ENCODE results near the gene HMGB4.

HMGB4 gene

DNA sequence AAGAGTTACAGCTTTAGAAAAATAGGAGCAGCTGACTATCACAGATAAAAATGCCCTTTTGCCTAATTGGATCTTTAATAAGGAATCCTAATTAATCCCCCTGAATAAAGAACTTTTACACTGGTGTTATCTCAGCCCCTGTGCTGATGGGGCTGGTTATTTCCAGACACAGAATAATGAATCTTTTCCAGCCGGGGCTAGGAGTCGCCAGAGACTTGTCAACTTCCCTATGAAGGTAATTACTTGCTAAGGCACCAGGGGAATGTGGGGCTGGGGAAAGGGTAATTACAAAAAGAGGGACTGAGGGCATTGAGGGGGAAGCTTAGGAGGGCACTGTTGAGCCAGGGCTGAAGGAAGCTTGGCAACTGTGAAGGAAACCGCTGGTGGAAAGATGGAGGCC, 34.5 kb downstream of the HMGB4 start:
- DNase-seq (ENCODE audit: low spot score): no peak

DNA sequence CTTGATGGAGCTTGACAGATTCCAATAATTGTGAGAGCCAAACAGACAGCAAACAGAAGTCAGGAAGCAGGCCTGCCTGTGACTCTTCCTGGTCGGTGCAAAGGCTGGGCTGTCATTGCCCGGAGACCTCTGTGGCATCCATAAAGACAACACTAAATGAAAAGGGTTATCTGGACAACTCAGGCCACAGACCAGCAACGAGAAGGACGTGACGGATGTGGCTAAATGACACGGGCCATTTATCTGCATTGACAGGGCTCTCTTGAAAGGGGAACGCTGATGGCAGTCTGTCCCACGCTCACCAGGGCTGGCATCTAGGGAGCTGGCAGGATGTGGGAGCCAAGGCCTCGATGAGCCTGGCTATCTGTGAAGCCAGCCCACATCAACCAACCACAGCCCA, 35.0 kb downstream of the HMGB4 start:
- no peak for DNase-seq (ENCODE audit: low spot score)

DNA sequence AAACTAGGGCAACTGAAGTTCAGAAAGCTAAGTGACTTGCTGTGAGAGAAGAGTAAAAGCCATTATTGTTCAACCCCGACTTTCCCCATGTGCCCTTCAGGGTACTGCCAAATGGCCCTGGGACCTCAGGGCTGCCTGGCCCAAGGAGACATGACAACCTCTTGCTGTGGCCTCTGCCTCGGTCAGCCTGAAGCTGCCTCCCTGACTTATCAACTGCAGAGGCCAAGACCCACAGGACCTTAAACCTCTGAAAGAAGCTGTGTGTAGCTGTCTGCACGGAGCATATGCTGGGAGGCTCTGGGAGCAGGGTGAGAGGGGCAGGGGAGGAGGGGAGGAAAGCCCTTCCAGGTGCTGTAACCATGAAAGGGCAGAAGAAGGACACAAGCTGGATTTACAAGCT, 35.9 kb downstream of the HMGB4 start:
- DNase-seq (ENCODE audit: low spot score): no peak

DNA sequence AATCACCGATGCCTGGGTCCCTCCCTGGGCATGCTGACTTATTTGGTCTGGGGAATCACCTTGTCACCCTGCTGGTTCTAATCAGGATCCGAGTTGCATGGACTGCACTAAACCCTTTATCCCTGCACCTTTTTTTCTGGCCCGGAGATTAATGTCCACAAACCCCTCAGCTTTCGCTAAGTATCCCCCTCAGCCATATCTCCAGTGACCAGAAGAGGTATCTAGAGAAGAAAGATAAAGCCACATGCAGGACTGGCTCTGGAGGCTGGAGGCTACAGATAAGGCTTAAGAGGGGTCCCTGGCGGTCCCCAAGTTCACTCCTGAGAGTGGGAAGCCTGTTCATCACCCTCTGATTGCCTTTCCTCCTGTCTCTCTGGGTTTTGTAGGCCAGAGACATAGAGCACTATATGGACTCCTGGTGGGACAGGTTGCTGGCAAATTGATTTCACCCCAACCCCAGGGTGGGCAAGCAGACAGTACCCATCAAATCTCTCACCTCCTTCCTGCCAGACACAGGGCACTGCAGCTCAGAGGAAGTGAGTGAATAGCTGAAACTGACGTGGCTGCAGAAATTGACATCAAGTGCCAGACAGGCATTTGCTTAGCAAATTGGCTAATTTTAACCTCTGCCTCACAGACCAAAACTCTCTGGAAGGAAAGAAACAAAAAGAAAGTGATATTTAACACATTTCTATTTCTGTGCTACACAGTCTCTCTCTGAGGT, 38.8 kb downstream of the HMGB4 start:
- DNase-seq (ENCODE audit: low spot score): no peak

DNA sequence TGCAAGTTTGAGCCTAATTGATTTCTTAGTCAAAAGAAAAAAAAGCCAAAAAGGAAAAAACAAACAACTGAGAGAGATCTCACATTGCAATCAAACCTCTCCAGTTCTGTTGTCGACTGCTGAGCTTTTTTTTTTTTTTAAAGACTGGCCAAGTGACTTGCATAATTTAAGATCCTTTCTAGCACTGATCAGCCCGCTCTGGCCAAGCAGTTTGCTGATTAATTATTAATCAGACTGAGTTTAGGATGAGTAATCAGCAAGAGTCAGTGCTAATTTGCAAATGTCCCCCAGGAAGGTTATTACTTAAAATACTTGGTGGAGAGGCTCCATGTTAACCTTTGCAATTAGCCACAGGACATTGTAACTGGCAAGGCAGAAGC, 39.3 kb downstream of the HMGB4 start:
- no peak for DNase-seq (ENCODE audit: low spot score)

DNA sequence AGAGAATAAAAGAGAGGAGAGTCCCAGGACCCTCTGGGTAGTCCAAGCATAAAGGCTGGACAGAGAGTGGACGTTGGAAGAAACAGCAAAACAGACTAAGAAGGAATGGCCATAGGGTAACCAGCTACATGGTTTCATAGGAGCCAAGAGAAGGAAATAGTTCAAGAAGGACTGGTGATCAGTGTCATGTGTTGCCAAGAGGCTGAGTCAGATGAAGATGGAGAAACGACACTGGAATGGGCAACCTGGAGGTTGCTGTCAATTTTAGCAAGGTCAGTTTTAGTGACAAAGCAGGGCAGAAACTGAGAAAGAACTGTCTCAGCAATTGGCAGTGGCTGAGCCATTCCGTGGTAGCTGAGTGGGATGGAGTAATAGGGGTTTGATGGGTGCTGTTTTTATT, 41.4 kb downstream of the HMGB4 start:
- DNase-seq (ENCODE audit: low spot score): no peak

DNA sequence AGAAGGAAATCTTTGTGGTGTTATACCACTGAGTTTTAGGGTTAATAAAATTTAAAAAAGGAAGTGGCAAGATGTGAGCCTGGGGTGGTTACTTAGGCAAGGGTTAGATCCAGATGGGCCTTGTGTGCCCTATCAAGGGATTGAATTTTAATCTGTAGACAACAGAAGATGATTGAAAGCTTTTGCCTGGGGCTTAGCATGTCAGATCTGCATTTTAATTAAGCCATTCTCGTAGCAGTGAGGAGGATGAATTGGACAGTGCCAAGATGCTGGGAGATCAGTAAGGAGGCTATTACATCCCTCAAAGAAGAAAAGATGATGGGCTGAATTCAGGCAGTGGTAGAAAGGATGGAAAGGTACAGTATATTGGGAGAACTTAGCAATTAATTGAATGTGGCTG, 42.3 kb downstream of the HMGB4 start:
- DNase-seq (ENCODE audit: low spot score): no peak

DNA sequence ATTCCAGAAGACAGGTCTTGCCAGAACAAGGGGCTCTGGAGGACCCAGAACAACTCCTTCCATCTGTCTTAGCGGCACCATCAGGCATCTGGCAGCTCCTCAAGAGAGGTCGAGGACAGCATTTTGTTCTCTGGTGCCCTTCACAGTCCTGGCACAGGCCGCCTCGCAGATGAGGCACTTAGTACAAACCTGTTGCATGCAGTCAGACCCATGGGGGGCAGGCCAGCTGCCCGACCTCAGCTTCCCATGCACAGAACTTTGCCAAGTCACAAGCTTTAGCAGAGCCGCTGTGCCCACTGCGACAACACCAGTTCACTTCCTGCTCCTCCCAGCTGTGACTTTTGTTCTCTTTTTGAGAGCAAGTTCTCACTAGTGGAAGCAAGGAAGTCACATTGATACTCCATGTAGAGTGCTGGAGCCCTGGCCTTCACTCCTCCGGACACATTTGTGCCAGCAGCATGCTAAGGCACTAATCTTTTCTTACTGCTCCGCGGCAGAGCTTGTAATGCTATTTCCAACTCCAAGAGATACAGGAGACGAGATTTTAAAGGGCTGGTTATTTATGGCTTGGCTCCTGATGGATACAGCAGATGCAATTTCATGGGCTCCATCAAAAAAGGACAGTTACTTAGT, 44.6 kb downstream of the HMGB4 start:
- no peak for DNase-seq (ENCODE audit: low spot score)
